HepG2 (cell line): Measurements from ENCODE around the gene MAPK9. TPM values are rescaled to one million over a fixed set of nuclear protein-coding genes. Genes with fewer than 3 reads are reported as not detected.

Experiments
- ATAC-seq: fragments of 200-7000 bp; cut with Tn5 transposase; 3 replicates; pipeline ENCODE4 v1.9.1; 2020; ENCODE audit warnings: mild to moderate bottlenecking, moderate library complexity
- BruUV-seq: library from RNA; stranded (reverse); fragments of 400-500 nt; replicated peaks from 2 replicates; lab custom pipeline; 2021; lab: Mats Ljungman, UMichigan
- CTCF ChIA-PET: fragments of 300-600 bp; formaldehyde crosslinking; extraction: SDS; loops from one replicate; lab custom pipeline; 2021; ENCODE audit warnings: low total read pairs, inconsistent platforms, low intra/inter-chr PET ratio; lab: Yijun Ruan, JAX
- POLR2A ChIA-PET: fragments of 350-600 bp; sonication (Branson Sonifier 250); formaldehyde crosslinking; loops from one replicate; lab custom pipeline; 2020; ENCODE audit warnings: antibody characterized with exemption, inconsistent platforms; lab: Yijun Ruan, JAX
- DNase-seq: peaks from one replicate; pipeline ENCODE4 v3.0.0-alpha.2; 2015; ENCODE audit warnings: low spot score
- FAIRE-seq: peaks from 3 replicates; lab custom pipeline; 2011; peaks lifted over from hg19 to GRCh38; lab: Jason Lieb, UNC
- H2AFZ ChIP-seq: one replicate; pipeline ENCODE4 v1.6.1; 2011; ENCODE audit warnings: low read length, inconsistent platforms
- H3K27ac ChIP-seq: fragments of 300-600 bp; 3 replicates; pipeline ENCODE4 v1.8.0; 2011; ENCODE audit warnings: mixed run types, mild to moderate bottlenecking, mixed read lengths, low read length, inconsistent platforms; ENCODE audit not compliant: insufficient read depth; ENCODE audit errors: extremely low read length
- H3K27me3 ChIP-seq, 2 experiments: fragments of 200-600 bp in 1 of 2; 2 replicates in 1 of 2; 3 replicates in 1 of 2; pipeline versions ENCODE4 v1.6.0 to v1.8.0; 2011; ENCODE audit warnings: low read length in 2 of 2, mild to moderate bottlenecking in 2 of 2, moderate library complexity in 2 of 2, inconsistent platforms in 1 of 2; ENCODE audit not compliant: insufficient read depth in 2 of 2, control insufficient read depth in 1 of 2
- H3K36me3 ChIP-seq, 2 experiments: fragments of 200-600 bp in 1 of 2; replicated peaks in 1 of 2; 2 replicates in 1 of 2; 3 replicates in 1 of 2; pipeline versions ENCODE4 v1.5.1 to v1.8.0; 2011; ENCODE audit warnings: low read length in 2 of 2, inconsistent platforms in 1 of 2; ENCODE audit not compliant: insufficient read depth in 2 of 2, control insufficient read depth in 1 of 2
- H3K4me1 ChIP-seq: 2 replicates; pipeline ENCODE4 v1.5.1; 2012; ENCODE audit warnings: low read length, inconsistent platforms; ENCODE audit not compliant: insufficient read depth
- H3K4me2 ChIP-seq: 2 replicates; pipeline ENCODE4 v1.6.0; 2011; ENCODE audit warnings: low read depth, low read length, inconsistent platforms
- H3K4me3 ChIP-seq, 3 experiments: fragments of 200-600 bp in 1 of 3; sonication (generic), shearing (Covaris generic) in 1 of 3; replicated peaks in 1 of 3; 2 replicates each; pipeline ENCODE4 v1.5.1; 2011 to 2016; ENCODE audit warnings: low read length in 3 of 3, inconsistent platforms in 2 of 3, low read depth in 2 of 3, mild to moderate bottlenecking in 2 of 3, control low read depth in 1 of 3, mixed read lengths in 1 of 3; ENCODE audit not compliant: insufficient read depth in 1 of 3
- H3K79me2 ChIP-seq: one replicate; pipeline ENCODE4 v1.6.1; 2011; ENCODE audit warnings: low read length, inconsistent platforms; ENCODE audit not compliant: insufficient read depth
- H3K9ac ChIP-seq: 2 replicates; pipeline ENCODE4 v1.6.0; 2011; ENCODE audit warnings: mild to moderate bottlenecking, low read depth, low read length, inconsistent platforms; ENCODE audit not compliant: insufficient read depth
- H3K9me3 ChIP-seq: 2 replicates; pipeline ENCODE4 v1.5.1; 2012; ENCODE audit warnings: mild to moderate bottlenecking, low read length
- H4K20me1 ChIP-seq: 2 replicates; pipeline ENCODE4 v1.6.0; 2011; ENCODE audit warnings: inconsistent platforms, mild to moderate bottlenecking, low read length, moderate library complexity; ENCODE audit not compliant: insufficient read depth
- CHCHD3 ChIP-seq: sonication (generic); formaldehyde crosslinking; IDR thresholded peaks from 2 replicates; pipeline ENCODE4 v1.8.0; 2022; ENCODE audit warnings: mild to moderate bottlenecking, missing genetic modification reagents, moderate library complexity
- HMGXB4 ChIP-seq, 2 experiments: sonication (generic) in 1 of 2; formaldehyde crosslinking in 1 of 2; IDR thresholded peaks; 2 replicates each; pipeline versions ENCODE4 v1.4.0 to v1.6.1; 2018 to 2020; ENCODE audit warnings: missing genetic modification reagents in 2 of 2, borderline replicate concordance in 1 of 2, low read depth in 1 of 2, mild to moderate bottlenecking in 1 of 2, missing biosample characterization in 1 of 2
- SAP130 ChIP-seq: IDR thresholded peaks from 2 replicates; pipeline ENCODE4 v1.6.1; 2016; ENCODE audit warnings: low read depth
- SMC3 ChIP-seq: IDR thresholded peaks from 2 replicates; pipeline ENCODE4 v1.6.1; 2011; ENCODE audit warnings: low read length, improper control_type of control experiment
- SRF ChIP-seq: IDR thresholded peaks from 2 replicates; pipeline ENCODE4 v1.6.1; 2011; ENCODE audit warnings: mild to moderate bottlenecking, low read depth, low read length, moderate library complexity
- TRAFD1 ChIP-seq: sonication (generic); formaldehyde crosslinking; IDR thresholded peaks from 2 replicates; pipeline ENCODE4 v1.5.1; 2020; ENCODE audit warnings: missing genetic modification reagents, mild to moderate bottlenecking, borderline replicate concordance
- U2AF1 ChIP-seq: fragments of 200-400 bp; formaldehyde crosslinking; optimal IDR thresholded peaks from 2 replicates; pipeline ENCODE3; 2017; ENCODE audit warnings: mild to moderate bottlenecking, low read depth, low read length
- USF2 ChIP-seq, 2 experiments: sonication (generic) in 1 of 2; formaldehyde crosslinking in 1 of 2; IDR thresholded peaks; 2 replicates each; pipeline versions ENCODE4 v1.5.1 to v1.6.1; 2011 to 2020; ENCODE audit warnings: borderline replicate concordance in 1 of 2, low read depth in 1 of 2, low read length in 1 of 2, mild to moderate bottlenecking in 1 of 2, missing genetic modification reagents in 1 of 2, moderate library complexity in 1 of 2
- WIZ ChIP-seq: sonication (generic); formaldehyde crosslinking; IDR thresholded peaks from 2 replicates; pipeline ENCODE4 v1.5.1; 2020; ENCODE audit warnings: mild to moderate bottlenecking, missing genetic modification reagents
- YEATS4 ChIP-seq: sonication (generic); formaldehyde crosslinking; IDR thresholded peaks from 2 replicates; pipeline ENCODE4 v1.4.0; 2020; ENCODE audit warnings: missing genetic modification reagents, borderline replicate concordance
- ZNF235 ChIP-seq: sonication (generic); formaldehyde crosslinking; IDR thresholded peaks from 2 replicates; pipeline ENCODE4 v1.8.1; 2023; ENCODE audit warnings: mild to moderate bottlenecking, missing genetic modification reagents, borderline replicate concordance
- ZNF337 ChIP-seq: sonication (generic); formaldehyde crosslinking; IDR thresholded peaks from 2 replicates; pipeline ENCODE4 v1.5.1; 2020; ENCODE audit warnings: missing genetic modification reagents, low read depth, mild to moderate bottlenecking, borderline replicate concordance
- ZNF574 ChIP-seq: sonication (generic); formaldehyde crosslinking; IDR thresholded peaks from 2 replicates; pipeline ENCODE4 v1.4.0; 2020; ENCODE audit warnings: missing genetic modification reagents
- WGBS: methylation state at CpG from one replicate; pipeline ENCODE4 v1.1.6; 2017; ENCODE audit warnings: low lambda C conversion rate; 5-methylcytosine and 5-hydroxymethylcytosine counted together
- in situ Hi-C: cut with HindIII; loops from 2 replicates; pipeline ENCODE4 v1.10.0; 2017; ENCODE audit warnings: low pct_unique_long_range_greater_than_20kb; ENCODE audit not compliant: extremely low pct_ligation_motif_present
- intact Hi-C: fragments of 100-400 bp; cut with micrococcal nuclease; formaldehyde crosslinking; loops from one replicate; pipeline ENCODE4 v1.10.0; 2022; ENCODE audit not compliant: unreplicated experiment
- polyA plus RNA-seq, 8 experiments: library from polyadenylated mRNA; depleted of rRNA in 3 of 8; stranded (reverse) in 7 of 8; unstranded in 1 of 8; fragments of >200 nt; fragmentation: Illumina TruSeq in 4 of 8; extraction: Trizol in 4 of 8; gene quantifications; 2 replicates each; pipeline versions ENCODE4 v1.2.1 to v1.2.3, GENCODE V29; 2011 to 2016; ENCODE audit warnings: low read depth in 4 of 8, missing spikeins in 1 of 8, mixed read lengths in 1 of 8; ENCODE audit not compliant: insufficient read depth in 1 of 8
- total RNA-seq, 5 experiments: library from RNA; depleted of rRNA; stranded (reverse); fragments of >200 nt; fragmentation: Illumina TruSeq; extraction: Trizol; gene quantifications; 2 replicates each; pipeline ENCODE4 v1.2.3, GENCODE V29; 2016; ENCODE audit warnings: low read depth in 1 of 5

The MAPK9 gene
- total and polyA plus RNA-seq, 2 of the 13 experiments (the other 11 are each of a cell fraction or from before 2014, with no cell fraction given), result 30.1 to 56.1 TPM

GRCh38 chr5:180315762-180316212 is 23.9 kb upstream of the MAPK9 start:
- no peaks in the 10 kb centered on the region for H3K9me3 ChIP-seq
- H3K4me1 ChIP-seq, result no peaks in the 10 kb centered on the region
- CTCF ChIA-PET, result interaction anchor here (1.1 to 5.0 kb wide), 3 partner anchors 13 to 22 kb away, joined by 5 to 65 read pairs (median 7); no protein-coding TSS in a partner anchor
- POLR2A ChIA-PET, result interaction anchor here (0.5 kb wide), 1 partner anchor 23 kb away, joined by 3 read pairs; no protein-coding TSS in a partner anchor
- H2AFZ ChIP-seq, result no peak overlapping the region
- DNase-seq (peak; percentile 38), FAIRE-seq (peak; percentile 42), ATAC-seq (peak; percentile 73)
- in situ Hi-C loops (no loop called here), intact Hi-C loops (loop anchor here (1.0 to 5.0 kb wide), 2 partner anchors 22 to 153 kb away; no protein-coding TSS in a partner anchor)
- no TSS peak for BruUV-seq
- H3K9ac ChIP-seq, result no peak overlapping the region
- H3K27me3 ChIP-seq, result peaks cover 0 to 5% of the 10 kb centered on the region in 2 experiments; a peak in 2 of 5 replicates
- no peaks in the 10 kb centered on the region for H4K20me1 ChIP-seq
- H3K4me2 ChIP-seq, result no peak overlapping the region
- no peaks in the 10 kb centered on the region for H3K79me2 ChIP-seq
- WGBS, result 18% methylated on average over 9 of the region's 9 CpGs
- H3K27ac ChIP-seq, result no peak overlapping the region
- H3K4me3 ChIP-seq, result no peak overlapping the region
- H3K36me3 ChIP-seq, result no peaks in the 10 kb centered on the region
- no peak for TF ChIP-seq ZNF337 (CRISPR knock-in tag)
- TF ChIP-seq USF2 (IDR thresholded peaks at IDR 0.05; ENCODE audit: low read depth, low read length), result peak; percentile 69
- peak; percentile 65; the same call in 1 of the 2 replicates for TF ChIP-seq USF2 (CRISPR knock-in tag; IDR thresholded peaks at IDR 0.05; ENCODE audit: borderline replicate concordance)
- no peak for TF ChIP-seq YEATS4 (CRISPR knock-in tag)
- TF ChIP-seq U2AF1, result no peak
- 0 out of 2 replicates have a peak, but pooled peaks have one; percentile 38 for TF ChIP-seq WIZ
- TF ChIP-seq HMGXB4 (CRISPR knock-in tag; IDR thresholded peaks at IDR 0.05; ENCODE audit: borderline replicate concordance in 1 of 2, low read depth in 1 of 2), result peak in 1 of 2 experiments; percentile 77; a peak in 2 of 4 replicates
- TF ChIP-seq ZNF574, result peak; percentile 55; the same call in 1 of the 2 replicates
- peak; percentile 81; the same call in 1 of the 2 replicates for TF ChIP-seq TRAFD1 (CRISPR knock-in tag)
- 0 out of 2 replicates have a peak, but pooled peaks have one; percentile 27 for TF ChIP-seq SRF
- TF ChIP-seq SMC3, result peak; percentile 70
- TF ChIP-seq SAP130, result 0 out of 2 replicates have a peak, but pooled peaks have one; percentile 15
- TF ChIP-seq ZNF235, result no peak
- no peak for TF ChIP-seq CHCHD3 (CRISPR knock-in tag)
